ENCODE measurements around the gene RPL18.

Gene RPL18

GRCh38 chr19:48644839-48645619, 26.1 kb upstream of the RPL18 start (continued):
- TF ChIP-seq, protein P1, sequence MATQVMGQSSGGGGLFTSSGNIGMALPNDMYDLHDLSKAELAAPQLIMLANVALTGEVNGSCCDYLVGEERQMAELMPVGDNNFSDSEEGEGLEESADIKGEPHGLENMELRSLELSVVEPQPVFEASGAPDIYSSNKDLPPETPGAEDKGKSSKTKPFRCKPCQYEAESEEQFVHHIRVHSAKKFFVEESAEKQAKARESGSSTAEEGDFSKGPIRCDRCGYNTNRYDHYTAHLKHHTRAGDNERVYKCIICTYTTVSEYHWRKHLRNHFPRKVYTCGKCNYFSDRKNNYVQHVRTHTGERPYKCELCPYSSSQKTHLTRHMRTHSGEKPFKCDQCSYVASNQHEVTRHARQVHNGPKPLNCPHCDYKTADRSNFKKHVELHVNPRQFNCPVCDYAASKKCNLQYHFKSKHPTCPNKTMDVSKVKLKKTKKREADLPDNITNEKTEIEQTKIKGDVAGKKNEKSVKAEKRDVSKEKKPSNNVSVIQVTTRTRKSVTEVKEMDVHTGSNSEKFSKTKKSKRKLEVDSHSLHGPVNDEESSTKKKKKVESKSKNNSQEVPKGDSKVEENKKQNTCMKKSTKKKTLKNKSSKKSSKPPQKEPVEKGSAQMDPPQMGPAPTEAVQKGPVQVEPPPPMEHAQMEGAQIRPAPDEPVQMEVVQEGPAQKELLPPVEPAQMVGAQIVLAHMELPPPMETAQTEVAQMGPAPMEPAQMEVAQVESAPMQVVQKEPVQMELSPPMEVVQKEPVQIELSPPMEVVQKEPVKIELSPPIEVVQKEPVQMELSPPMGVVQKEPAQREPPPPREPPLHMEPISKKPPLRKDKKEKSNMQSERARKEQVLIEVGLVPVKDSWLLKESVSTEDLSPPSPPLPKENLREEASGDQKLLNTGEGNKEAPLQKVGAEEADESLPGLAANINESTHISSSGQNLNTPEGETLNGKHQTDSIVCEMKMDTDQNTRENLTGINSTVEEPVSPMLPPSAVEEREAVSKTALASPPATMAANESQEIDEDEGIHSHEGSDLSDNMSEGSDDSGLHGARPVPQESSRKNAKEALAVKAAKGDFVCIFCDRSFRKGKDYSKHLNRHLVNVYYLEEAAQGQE (tag by site-specific recombination; IDR thresholded peaks at IDR 0.05): no peak
- peak; percentile 45; the same call in 1 of the 2 replicates for TF ChIP-seq PRDM10 (tag by site-specific recombination; IDR thresholded peaks at IDR 0.05)
- TF ChIP-seq ZNF776 (tag by site-specific recombination; IDR thresholded peaks at IDR 0.05; ENCODE audit: borderline replicate concordance): no peak
- no peak for TF ChIP-seq ZNF514 (tag by site-specific recombination; IDR thresholded peaks at IDR 0.05)
- TF ChIP-seq CTCF (tag by site-specific recombination; IDR thresholded peaks at IDR 0.05): no peak
- TF ChIP-seq IKZF3 (tag by site-specific recombination; IDR thresholded peaks at IDR 0.05): no peak
- TF ChIP-seq ZSCAN5A (tag by site-specific recombination; IDR thresholded peaks at IDR 0.05): no peak
- TF ChIP-seq, protein P2, sequence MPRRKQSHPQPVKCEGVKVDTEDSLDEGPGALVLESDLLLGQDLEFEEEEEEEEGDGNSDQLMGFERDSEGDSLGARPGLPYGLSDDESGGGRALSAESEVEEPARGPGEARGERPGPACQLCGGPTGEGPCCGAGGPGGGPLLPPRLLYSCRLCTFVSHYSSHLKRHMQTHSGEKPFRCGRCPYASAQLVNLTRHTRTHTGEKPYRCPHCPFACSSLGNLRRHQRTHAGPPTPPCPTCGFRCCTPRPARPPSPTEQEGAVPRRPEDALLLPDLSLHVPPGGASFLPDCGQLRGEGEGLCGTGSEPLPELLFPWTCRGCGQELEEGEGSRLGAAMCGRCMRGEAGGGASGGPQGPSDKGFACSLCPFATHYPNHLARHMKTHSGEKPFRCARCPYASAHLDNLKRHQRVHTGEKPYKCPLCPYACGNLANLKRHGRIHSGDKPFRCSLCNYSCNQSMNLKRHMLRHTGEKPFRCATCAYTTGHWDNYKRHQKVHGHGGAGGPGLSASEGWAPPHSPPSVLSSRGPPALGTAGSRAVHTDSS (tag by site-specific recombination; IDR thresholded peaks at IDR 0.05): no peak
- TF ChIP-seq ZNF366 (tag by site-specific recombination; conservative IDR thresholded peaks at IDR 0.05): no peak

DNA sequence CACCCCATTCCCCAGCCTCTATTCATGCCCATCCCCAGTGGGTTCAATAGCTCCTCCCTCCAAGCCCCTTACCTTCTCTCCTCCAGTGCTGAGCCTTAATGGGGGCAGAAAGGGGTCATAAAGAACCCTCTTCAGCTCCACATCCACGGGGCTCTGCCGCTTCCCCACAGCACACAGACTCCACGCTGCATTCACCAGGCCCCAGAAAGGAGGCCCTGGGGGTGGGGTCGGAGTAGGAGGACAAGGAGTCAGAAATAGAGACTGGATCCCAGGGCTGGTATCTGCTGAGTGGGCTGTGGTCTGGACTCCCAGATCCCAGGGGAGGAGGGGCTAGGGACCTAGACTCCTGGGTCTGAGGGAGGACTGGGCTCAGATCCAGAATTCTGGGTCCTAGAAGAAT, 25.4 kb upstream of the RPL18 start:
- H3K4me1 ChIP-seq (ENCODE audit: control insufficient read depth, insufficient read depth, low read length): peaks cover 9% of the 10 kb centered on the region
- no peak overlapping the region for H3K4me3 ChIP-seq (ENCODE audit: low read depth, low read length)
- H3K36me3 ChIP-seq (ENCODE audit: control insufficient read depth in 2 of 2, insufficient read depth in 1 of 2, low read length in 2 of 2): no peaks in the 10 kb centered on the region
- ChIA-PET POLR2A (interaction anchor here (0.7 to 3.9 kb wide), 4 partner anchors 10 to 308 kb away, joined by 3 to 39 read pairs (median 8); partner anchors contain the start of genes RPL18 and SPHK2), CTCF (interaction anchor here (0.6 to 3.5 kb wide), 4 partner anchors 13 to 453 kb away, joined by 3 to 27 read pairs (median 14); partner anchors contain the start of gene HSD17B14)
- H3K9me3 ChIP-seq (ENCODE audit: control insufficient read depth, insufficient read depth, low read depth, low read length): no peaks in the 10 kb centered on the region
- H3K27ac ChIP-seq (ENCODE audit: extremely low read depth, low read depth, low read length): 0 out of 2 replicates have a peak overlapping the region, but pooled peaks have one; percentile 19
- TF ChIP-seq ZXDB (tag by site-specific recombination; IDR thresholded peaks at IDR 0.05): no peak

Measured in HEK293 (cell line).